WTC11 (cell line): ENCODE measurements around the gene PUM1.

Source experiments
- ARID4B ChIP-seq: sonication (generic); formaldehyde crosslinking; IDR thresholded peaks from 2 replicates; pipeline ENCODE4 v1.8.0; 2023; ENCODE audit warnings: missing genetic modification reagents, mild to moderate bottlenecking, borderline replicate concordance
- CBFB ChIP-seq: sonication (generic); formaldehyde crosslinking; IDR thresholded peaks from 2 replicates; pipeline ENCODE4 v1.8.1; 2022; ENCODE audit warnings: mild to moderate bottlenecking, low read depth, missing genetic modification reagents
- CREM ChIP-seq: sonication (generic); formaldehyde crosslinking; IDR thresholded peaks from 2 replicates; pipeline ENCODE4 v1.8.1; 2022; ENCODE audit warnings: mild to moderate bottlenecking, missing genetic modification reagents, moderate library complexity
- CTCF ChIP-seq: fragments of 200-600 bp; IDR thresholded peaks from 2 replicates; pipeline ENCODE4 v1.8.0; 2022; ENCODE audit warnings: antibody characterized with exemption
- EMX1 ChIP-seq: fragments of 250-450 bp; sonication (Bioruptor Pico); IDR thresholded peaks from 2 replicates; pipeline ENCODE4 v1.8.0; 2021; ENCODE audit warnings: mild to moderate bottlenecking
- ETV6 ChIP-seq: sonication (generic); formaldehyde crosslinking; IDR thresholded peaks from 2 replicates; pipeline ENCODE4 v1.8.1; 2022; ENCODE audit warnings: mild to moderate bottlenecking, missing genetic modification reagents
- HMGA2 ChIP-seq: fragments of 250-450 bp; sonication (Bioruptor Pico); IDR thresholded peaks from 2 replicates; pipeline ENCODE4 v1.4.0; 2021; ENCODE audit warnings: mild to moderate bottlenecking, moderate library complexity
- MYBL2 ChIP-seq: sonication (generic); formaldehyde crosslinking; IDR thresholded peaks from 2 replicates; pipeline ENCODE4 v1.8.1; 2023; ENCODE audit warnings: mild to moderate bottlenecking, moderate library complexity, missing genetic modification reagents
- SP1 ChIP-seq: sonication (generic); formaldehyde crosslinking; conservative IDR thresholded peaks from 2 replicates; pipeline ENCODE4 v1.8.1; 2022; ENCODE audit warnings: missing genetic modification reagents
- TP53 ChIP-seq: sonication (generic); formaldehyde crosslinking; IDR thresholded peaks from 2 replicates; pipeline ENCODE4 v1.8.1; 2023; ENCODE audit warnings: mild to moderate bottlenecking, missing genetic modification reagents
- USF1 ChIP-seq: sonication (generic); formaldehyde crosslinking; IDR thresholded peaks from 2 replicates; pipeline ENCODE4 v1.8.0; 2022; ENCODE audit warnings: mild to moderate bottlenecking, missing genetic modification reagents
- ZBTB43 ChIP-seq: sonication (generic); formaldehyde crosslinking; IDR thresholded peaks from 2 replicates; pipeline ENCODE4 v1.8.1; 2023; ENCODE audit warnings: mild to moderate bottlenecking, missing genetic modification reagents
- TF ChIP-seq, protein P1 (sequence below): sonication (generic); formaldehyde crosslinking; conservative IDR thresholded peaks from 2 replicates; pipeline ENCODE4 v1.8.1; 2022; ENCODE audit warnings: mild to moderate bottlenecking, missing genetic modification reagents
- TF ChIP-seq, protein P2 (sequence below): sonication (generic); formaldehyde crosslinking; IDR thresholded peaks from 2 replicates; pipeline ENCODE4 v1.8.1; 2023; ENCODE audit warnings: mild to moderate bottlenecking, missing genetic modification reagents

DNA sequence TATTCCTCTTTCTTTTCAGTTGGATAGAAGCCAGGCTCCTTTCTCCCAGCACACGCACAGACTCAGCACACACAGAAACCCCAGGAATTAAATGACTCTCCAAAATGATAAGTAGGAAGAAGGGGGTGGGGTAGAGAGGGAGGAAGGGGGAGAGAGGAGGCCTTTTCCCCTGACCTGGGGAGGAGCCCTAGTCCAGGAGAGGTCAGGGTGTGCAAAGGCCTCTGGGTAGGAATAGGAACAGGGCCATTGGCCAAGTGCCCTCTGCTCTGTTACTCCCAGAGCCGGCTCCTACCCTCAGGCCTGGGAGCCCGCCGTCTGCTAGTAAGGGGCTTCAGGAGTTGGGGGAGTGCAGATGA, 35.6 kb upstream of the PUM1 start:
- TF ChIP-seq CTCF (no peak), CBFB (CRISPR knock-in tag) (no peak), USF1 (no peak), ETV6 (CRISPR knock-in tag) (no peak), HMGA2 (no peak), CREM (CRISPR knock-in tag) (no peak), ARID4B (no peak), SP1 (CRISPR knock-in tag) (no peak), TP53 (CRISPR knock-in tag) (no peak), MYBL2 (no peak), EMX1 (no peak), ZBTB43 (CRISPR knock-in tag) (no peak)
- TF ChIP-seq, protein P1, sequence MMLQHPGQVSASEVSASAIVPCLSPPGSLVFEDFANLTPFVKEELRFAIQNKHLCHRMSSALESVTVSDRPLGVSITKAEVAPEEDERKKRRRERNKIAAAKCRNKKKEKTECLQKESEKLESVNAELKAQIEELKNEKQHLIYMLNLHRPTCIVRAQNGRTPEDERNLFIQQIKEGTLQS = no peak
- TF ChIP-seq, protein P2, sequence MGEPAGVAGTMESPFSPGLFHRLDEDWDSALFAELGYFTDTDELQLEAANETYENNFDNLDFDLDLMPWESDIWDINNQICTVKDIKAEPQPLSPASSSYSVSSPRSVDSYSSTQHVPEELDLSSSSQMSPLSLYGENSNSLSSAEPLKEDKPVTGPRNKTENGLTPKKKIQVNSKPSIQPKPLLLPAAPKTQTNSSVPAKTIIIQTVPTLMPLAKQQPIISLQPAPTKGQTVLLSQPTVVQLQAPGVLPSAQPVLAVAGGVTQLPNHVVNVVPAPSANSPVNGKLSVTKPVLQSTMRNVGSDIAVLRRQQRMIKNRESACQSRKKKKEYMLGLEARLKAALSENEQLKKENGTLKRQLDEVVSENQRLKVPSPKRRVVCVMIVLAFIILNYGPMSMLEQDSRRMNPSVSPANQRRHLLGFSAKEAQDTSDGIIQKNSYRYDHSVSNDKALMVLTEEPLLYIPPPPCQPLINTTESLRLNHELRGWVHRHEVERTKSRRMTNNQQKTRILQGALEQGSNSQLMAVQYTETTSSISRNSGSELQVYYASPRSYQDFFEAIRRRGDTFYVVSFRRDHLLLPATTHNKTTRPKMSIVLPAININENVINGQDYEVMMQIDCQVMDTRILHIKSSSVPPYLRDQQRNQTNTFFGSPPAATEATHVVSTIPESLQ (CRISPR knock-in tag) = no peak
